GM10248 (cell line): Measurements from ENCODE around the gene ZNF487.

Experiments
- CTCF ChIA-PET: fragments of 300-600 bp; sonication (Branson Sonifier 250); formaldehyde crosslinking; extraction: SDS; loops from one replicate; lab custom pipeline; 2021; ENCODE audit warnings: antibody characterized with exemption; lab: Yijun Ruan, JAX
- POLR2A ChIA-PET: fragments of 350-650 bp; sonication (Branson Sonifier 250); formaldehyde crosslinking; extraction: SDS; loops from one replicate; lab custom pipeline; 2020; ENCODE audit warnings: antibody characterized with exemption; lab: Yijun Ruan, JAX
- DNase-seq: peaks from one replicate; pipeline ENCODE4 v3.0.0; 2012; ENCODE audit errors: extremely low spot score
- CTCF ChIP-seq: IDR thresholded peaks from 2 replicates; pipeline ENCODE4 v1.5.1; 2012; ENCODE audit warnings: mild to moderate bottlenecking, low read depth; ENCODE audit errors: extremely low read depth, missing control alignments, control extremely low read depth

The ZNF487 gene

GRCh38 chr10:43482319-43483078 is 45.6 kb downstream of the ZNF487 start:
- ChIA-PET POLR2A (no interaction called here), CTCF (no interaction called here)
- TF ChIP-seq CTCF, result no peak
- DNase-seq, result no peak

- POLR2A ChIA-PET, result no interaction called here
- TF ChIP-seq CTCF, result no peak
- CTCF ChIA-PET, result interaction anchor here (0.6 kb wide), 1 partner anchor 11 kb away, joined by 3 read pairs; no protein-coding TSS in a partner anchor
- no peak for DNase-seq
These were observed 54.9 kb downstream of the ZNF487 start for GRCh38 chr10:43491855-43492254.

GRCh38 chr10:43502931-43503330 is 66.0 kb downstream of the ZNF487 start:
- ChIA-PET CTCF (interaction anchor here (1.0 kb wide), 1 partner anchor 11 kb away, joined by 3 read pairs; no protein-coding TSS in a partner anchor), POLR2A (no interaction called here)
- no peak for DNase-seq
- no peak for TF ChIP-seq CTCF

GRCh38 chr10:43524434-43525247 is 87.7 kb downstream of the ZNF487 start:
- no peak for TF ChIP-seq CTCF
- DNase-seq, result no peak

More at GRCh38 chr10:43524434-43525247, 87.7 kb downstream of the ZNF487 start:
- ChIA-PET POLR2A (no interaction called here), CTCF (no interaction called here)
